RWPE2 (cell line): ENCODE measurements around the gene SLC13A3.

Experiments used
- ATAC-seq: fragments of 200-7000 bp; cut with Tn5 transposase; 3 replicates; pipeline ENCODE4 v1.9.1; 2021; ENCODE audit warnings: low read depth
- DNase-seq: peaks from one replicate; pipeline ENCODE4 v3.0.0-alpha.2; 2020; ENCODE audit warnings: low spot score
- H3K27ac ChIP-seq: fragments of 450-650 bp; 2 replicates; pipeline ENCODE4 v1.5.1; 2017; ENCODE audit warnings: mild to moderate bottlenecking; ENCODE audit not compliant: poor library complexity, severe bottlenecking
- H3K27me3 ChIP-seq: fragments of 250-450 bp; sonication (Bioruptor Pico); 2 replicates; pipeline ENCODE4 v1.5.1; 2021; ENCODE audit warnings: mild to moderate bottlenecking, moderate library complexity; ENCODE audit not compliant: insufficient read depth, poor library complexity, severe bottlenecking
- H3K36me3 ChIP-seq: fragments of 250-450 bp; sonication (Bioruptor Pico); 2 replicates; pipeline ENCODE4 v1.5.1; 2020; ENCODE audit warnings: low read depth, mild to moderate bottlenecking, moderate library complexity
- H3K4me1 ChIP-seq: fragments of 250-450 bp; sonication (Bioruptor Pico); 2 replicates; pipeline ENCODE4 v1.5.1; 2021; ENCODE audit warnings: mild to moderate bottlenecking, moderate library complexity; ENCODE audit not compliant: insufficient read depth, poor library complexity, severe bottlenecking
- H3K4me3 ChIP-seq: fragments of 250-450 bp; sonication (Bioruptor Pico); 2 replicates; pipeline ENCODE4 v1.5.1; 2021; ENCODE audit warnings: mild to moderate bottlenecking, moderate library complexity; ENCODE audit not compliant: severe bottlenecking
- H3K9me3 ChIP-seq: fragments of 250-450 bp; sonication (Bioruptor Pico); 2 replicates; pipeline ENCODE4 v1.5.1; 2021; ENCODE audit warnings: mild to moderate bottlenecking, moderate library complexity; ENCODE audit not compliant: severe bottlenecking
- TF ChIP-seq, protein P1 (sequence below): fragments of 450-650 bp; IDR thresholded peaks from one replicate; pipeline ENCODE4 v1.5.1; 2017; ENCODE audit warnings: mild to moderate bottlenecking, moderate library complexity; ENCODE audit not compliant: poor library complexity, severe bottlenecking

SLC13A3 gene

DNA sequence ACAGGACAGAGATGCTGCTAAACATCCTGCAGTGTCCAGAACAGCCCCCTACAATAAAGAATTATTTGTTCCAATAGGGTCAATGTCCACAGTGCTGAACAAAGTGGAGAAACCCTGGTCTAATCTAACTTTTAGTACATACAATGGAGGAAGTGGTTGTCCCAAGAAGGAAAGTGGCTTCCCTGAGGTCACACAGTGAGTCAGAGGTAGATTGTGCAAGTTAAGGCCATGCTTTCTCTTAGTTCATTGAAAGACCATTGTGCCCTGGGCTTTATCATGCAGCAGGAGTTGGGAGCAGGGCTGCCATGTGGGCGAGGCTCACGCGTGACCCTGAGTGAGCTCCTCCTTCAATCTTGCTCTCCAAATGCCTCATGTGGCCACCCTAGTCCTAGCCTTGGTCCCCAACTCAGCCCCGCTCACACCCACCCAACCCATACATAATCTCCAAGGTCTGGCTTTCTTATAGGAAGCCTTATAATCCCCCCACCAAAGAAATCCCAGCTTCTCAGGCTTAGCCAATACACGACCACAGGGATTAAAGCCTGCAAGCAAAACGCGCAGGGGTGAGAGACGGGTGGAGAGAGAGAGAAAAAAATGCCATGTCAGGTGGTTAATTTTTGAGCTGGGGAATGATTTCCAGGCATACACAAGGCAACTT is 19.9 kb downstream of the SLC13A3 start:
- Histone ChIP-seq H3K9me3 (peaks cover 8% of the 10 kb centered on the region), H3K27ac (no peak overlapping the region), H3K4me1 (no peaks in the 10 kb centered on the region), H3K4me3 (no peak overlapping the region), H3K36me3 (no peaks in the 10 kb centered on the region), H3K27me3 (no peaks in the 10 kb centered on the region)
- ATAC-seq, result 0 out of 3 replicates have a peak, but pooled peaks have one; percentile 7
- TF ChIP-seq, protein P1, sequence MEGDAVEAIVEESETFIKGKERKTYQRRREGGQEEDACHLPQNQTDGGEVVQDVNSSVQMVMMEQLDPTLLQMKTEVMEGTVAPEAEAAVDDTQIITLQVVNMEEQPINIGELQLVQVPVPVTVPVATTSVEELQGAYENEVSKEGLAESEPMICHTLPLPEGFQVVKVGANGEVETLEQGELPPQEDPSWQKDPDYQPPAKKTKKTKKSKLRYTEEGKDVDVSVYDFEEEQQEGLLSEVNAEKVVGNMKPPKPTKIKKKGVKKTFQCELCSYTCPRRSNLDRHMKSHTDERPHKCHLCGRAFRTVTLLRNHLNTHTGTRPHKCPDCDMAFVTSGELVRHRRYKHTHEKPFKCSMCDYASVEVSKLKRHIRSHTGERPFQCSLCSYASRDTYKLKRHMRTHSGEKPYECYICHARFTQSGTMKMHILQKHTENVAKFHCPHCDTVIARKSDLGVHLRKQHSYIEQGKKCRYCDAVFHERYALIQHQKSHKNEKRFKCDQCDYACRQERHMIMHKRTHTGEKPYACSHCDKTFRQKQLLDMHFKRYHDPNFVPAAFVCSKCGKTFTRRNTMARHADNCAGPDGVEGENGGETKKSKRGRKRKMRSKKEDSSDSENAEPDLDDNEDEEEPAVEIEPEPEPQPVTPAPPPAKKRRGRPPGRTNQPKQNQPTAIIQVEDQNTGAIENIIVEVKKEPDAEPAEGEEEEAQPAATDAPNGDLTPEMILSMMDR, result no peak
- DNase-seq, result no peak

- Histone ChIP-seq H3K4me3 (no peak overlapping the region), H3K27me3 (no peaks in the 10 kb centered on the region), H3K27ac (no peak overlapping the region), H3K4me1 (no peaks in the 10 kb centered on the region), H3K36me3 (no peaks in the 10 kb centered on the region), H3K9me3 (peaks cover 8% of the 10 kb centered on the region)
- TF ChIP-seq, protein P1, result no peak
- no peak for ATAC-seq
- no peak for DNase-seq
Measured at GRCh38 chr20:46630306-46630705, 21.0 kb downstream of the SLC13A3 start.

DNA sequence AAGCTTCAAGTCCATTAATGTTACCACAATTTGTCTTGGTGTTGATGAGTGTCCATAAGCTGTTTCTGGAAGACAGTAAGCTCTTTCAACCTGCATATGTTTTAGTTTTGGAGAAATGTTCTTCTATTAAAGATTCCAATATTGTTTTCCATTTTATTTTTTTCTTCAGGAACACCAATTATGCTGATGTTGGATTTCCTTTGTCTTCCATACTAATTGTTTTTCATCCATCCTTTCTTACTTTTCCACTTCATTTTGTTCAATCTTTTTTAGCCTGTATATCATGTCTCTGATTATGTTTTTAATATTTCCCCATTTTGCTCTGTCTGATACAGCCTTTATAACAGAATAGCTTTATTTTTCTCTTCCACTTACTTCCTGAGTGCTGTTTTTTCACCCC is 21.9 kb downstream of the SLC13A3 start:
- no peak overlapping the region for H3K4me3 ChIP-seq
- H3K36me3 ChIP-seq, result no peaks in the 10 kb centered on the region
- peaks cover 8% of the 10 kb centered on the region for H3K9me3 ChIP-seq
- no peaks in the 10 kb centered on the region for H3K27me3 ChIP-seq
- no peak for DNase-seq
- TF ChIP-seq, protein P1, result no peak
- H3K4me1 ChIP-seq, result no peaks in the 10 kb centered on the region
- ATAC-seq, result no peak
- H3K27ac ChIP-seq, result no peak overlapping the region

- TF ChIP-seq, protein P1, result no peak
- ATAC-seq (no peak), DNase-seq (peak; percentile 51)
- H3K9me3 ChIP-seq, result peaks cover 8% of the 10 kb centered on the region
- H3K4me3 ChIP-seq, result no peak overlapping the region
- no peak overlapping the region for H3K27ac ChIP-seq
- no peaks in the 10 kb centered on the region for H3K36me3 ChIP-seq
- H3K4me1 ChIP-seq, result no peaks in the 10 kb centered on the region
- no peaks in the 10 kb centered on the region for H3K27me3 ChIP-seq
Measured at GRCh38 chr20:46627234-46627633, 24.0 kb downstream of the SLC13A3 start.

- peak; percentile 59 for DNase-seq
- no peaks in the 10 kb centered on the region for H3K27me3 ChIP-seq
- H3K9me3 ChIP-seq, result peaks cover 8% of the 10 kb centered on the region
- no peak for ATAC-seq
- TF ChIP-seq, protein P1, result no peak
- H3K4me3 ChIP-seq, result no peak overlapping the region
- H3K27ac ChIP-seq, result no peak overlapping the region
- H3K36me3 ChIP-seq, result no peaks in the 10 kb centered on the region
- H3K4me1 ChIP-seq, result no peaks in the 10 kb centered on the region
Measured at GRCh38 chr20:46626758-46627157, 24.5 kb downstream of the SLC13A3 start.
